GM21515 (cell line): ENCODE measurements around the gene RC3H1.

Experiments used
- ATAC-seq: cut with Tn5 transposase; IDR thresholded peaks from one replicate; pipeline ENCODE4 v1.9.1; 2021; ENCODE audit not compliant: unreplicated experiment

RC3H1 gene

DNA sequence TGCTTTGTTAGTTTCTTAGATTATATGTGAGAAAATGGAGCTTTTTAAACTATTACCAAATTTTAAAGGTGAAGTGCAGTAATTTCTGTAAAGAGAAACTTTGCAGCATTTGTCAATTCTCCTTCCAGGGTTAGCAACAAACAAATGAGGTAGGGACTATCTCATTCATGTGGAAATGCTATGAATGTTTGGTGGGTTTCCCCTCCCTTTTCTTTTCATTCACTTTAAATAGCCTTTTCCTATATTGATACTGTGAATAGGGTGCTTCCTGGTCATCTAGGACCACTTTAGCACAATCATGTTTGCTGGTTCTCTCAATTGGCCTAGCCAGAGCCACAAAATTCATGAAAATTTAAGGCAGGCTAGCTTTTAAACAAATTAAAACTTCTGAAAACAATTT lies 133.4 kb downstream of the RC3H1 start:
- ATAC-seq, result no peak

DNA sequence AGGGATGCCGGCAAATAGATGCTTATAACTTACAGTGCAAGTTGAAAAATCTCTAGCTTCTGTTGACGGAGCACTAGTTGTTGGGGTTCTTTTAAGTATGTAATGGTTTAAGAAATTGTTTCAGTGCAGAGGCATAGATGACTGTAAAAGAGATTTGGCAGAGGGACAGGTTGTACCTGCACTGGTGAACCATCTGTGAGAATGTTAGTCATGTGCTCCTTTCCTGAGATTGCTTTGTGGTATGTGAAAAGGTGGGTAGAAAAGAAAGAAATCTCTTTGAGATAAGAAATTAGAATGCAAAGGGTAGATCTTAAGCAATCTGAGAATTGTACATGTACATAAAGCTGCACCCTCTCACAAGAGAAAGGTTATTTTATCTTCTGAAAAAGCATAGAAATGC lies 134.5 kb downstream of the RC3H1 start:
- ATAC-seq, result no peak

DNA sequence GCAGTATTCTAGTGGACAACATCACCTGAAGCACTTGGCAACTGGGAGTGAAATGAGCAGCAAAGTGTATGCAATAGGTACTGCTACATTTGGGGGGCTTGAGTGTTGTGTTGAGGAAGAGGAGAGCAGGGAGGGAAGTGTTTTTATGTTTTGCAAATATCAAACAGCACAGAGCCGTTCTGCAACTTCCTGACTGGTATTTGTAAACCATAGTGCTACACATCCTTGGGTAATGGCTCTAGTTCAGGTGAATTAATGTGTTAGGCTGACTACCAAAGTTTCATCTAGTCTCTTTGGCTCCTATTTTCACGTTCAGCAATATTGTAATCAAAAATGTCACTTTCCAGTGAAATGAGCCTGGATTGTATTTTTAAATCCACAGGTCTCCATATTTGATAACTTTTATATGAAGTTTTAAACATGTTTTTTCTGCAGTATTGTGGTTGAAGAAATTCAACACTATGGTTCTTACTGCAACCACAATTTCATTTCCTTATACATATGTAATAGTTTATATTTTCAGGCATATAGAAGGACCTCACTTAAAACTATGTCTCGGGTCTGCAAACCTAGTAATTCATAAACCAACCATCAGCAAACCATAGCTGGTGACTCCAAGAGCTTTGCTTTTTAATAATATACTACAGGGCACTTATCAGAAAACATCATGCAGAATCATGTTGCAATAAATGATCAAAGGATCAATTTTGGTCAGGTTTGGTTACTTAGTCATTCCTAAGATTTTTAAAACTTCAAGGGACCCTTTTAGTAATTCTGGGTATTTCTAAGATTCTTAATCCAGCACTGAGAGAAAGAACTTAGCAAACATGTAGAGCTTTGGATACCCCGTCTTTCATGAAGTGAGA lies 135.2 kb downstream of the RC3H1 start:
- no peak for ATAC-seq

DNA sequence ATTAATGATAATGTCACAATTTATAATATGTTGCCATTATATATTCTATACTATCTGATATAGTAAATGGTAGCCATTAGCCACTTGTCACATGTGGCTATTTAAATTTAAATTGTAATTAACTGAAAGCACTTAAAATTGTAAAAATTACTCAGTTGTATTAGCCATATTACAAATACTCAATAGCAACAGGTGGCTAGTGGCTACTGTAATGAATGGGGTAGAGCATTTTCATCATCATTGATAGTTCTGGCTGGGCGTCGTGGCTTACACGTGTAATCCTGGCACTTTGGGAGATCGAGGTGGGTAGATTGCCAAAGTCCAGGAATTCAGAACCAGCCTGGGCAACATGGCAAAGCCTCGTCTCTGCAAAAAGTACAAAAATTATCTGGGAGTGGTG lies 137.5 kb downstream of the RC3H1 start:
- no peak for ATAC-seq
